ENCODE data around the gene FTO. TPM values are rescaled to one million over a fixed set of nuclear protein-coding genes. Genes with fewer than 3 reads are reported as not detected.
A peak's percentile ranks its signal among the peaks of the same experiment; 100 is the strongest.

Gene FTO
- total RNA-seq, 1 donor from 2014 or later: 62.6 TPM

GRCh38 chr16:54193013-54193664 lies 489.2 kb downstream of the FTO start:
- no peak for DNase-seq

- peak; percentile 69 for DNase-seq
Observed at GRCh38 chr16:54193665-54194333, 489.8 kb downstream of the FTO start.

GRCh38 chr16:54194334-54194743 lies 490.4 kb downstream of the FTO start:
- no peak for DNase-seq

- no peak for DNase-seq
Observed at GRCh38 chr16:54197758-54198157, 493.8 kb downstream of the FTO start.

GRCh38 chr16:54199487-54200160 lies 495.7 kb downstream of the FTO start:
- no peak for DNase-seq

- DNase-seq: no peak
Observed at GRCh38 chr16:54200161-54200534, 496.2 kb downstream of the FTO start.

- DNase-seq: no peak
Observed at GRCh38 chr16:54200720-54201119, 496.8 kb downstream of the FTO start.

- no peak for DNase-seq
Observed at GRCh38 chr16:54201200-54201599, 497.2 kb downstream of the FTO start.

Other genes starting within 250 kb of the FTO start
- gene AKTIP, start 200.9 kb upstream of the FTO start, total RNA-seq: 49.0 and 56.4 TPM in 2 replicates
- gene RPGRIP1L, start 297 bp upstream of the FTO start, total RNA-seq: 6.7 and 7.0 TPM in 2 replicates